GM18505 (cell line): ENCODE results near the gene SV2C.

Experiments used
- ATAC-seq: cut with Tn5 transposase; IDR thresholded peaks from one replicate; pipeline ENCODE4 v1.9.1; 2021; ENCODE audit not compliant: unreplicated experiment
- POLR2A ChIP-seq: IDR thresholded peaks from 4 replicates; pipeline ENCODE4 v1.6.1; 2011; ENCODE audit warnings: borderline replicate concordance; ENCODE audit not compliant: insufficient read depth, insufficient read length; ENCODE audit errors: extremely low read depth

The SV2C gene

GRCh38 chr5:76162335-76162734 lies 79.2 kb downstream of the SV2C start:
- no peak for TF ChIP-seq POLR2A
- ATAC-seq, result no peak

DNA sequence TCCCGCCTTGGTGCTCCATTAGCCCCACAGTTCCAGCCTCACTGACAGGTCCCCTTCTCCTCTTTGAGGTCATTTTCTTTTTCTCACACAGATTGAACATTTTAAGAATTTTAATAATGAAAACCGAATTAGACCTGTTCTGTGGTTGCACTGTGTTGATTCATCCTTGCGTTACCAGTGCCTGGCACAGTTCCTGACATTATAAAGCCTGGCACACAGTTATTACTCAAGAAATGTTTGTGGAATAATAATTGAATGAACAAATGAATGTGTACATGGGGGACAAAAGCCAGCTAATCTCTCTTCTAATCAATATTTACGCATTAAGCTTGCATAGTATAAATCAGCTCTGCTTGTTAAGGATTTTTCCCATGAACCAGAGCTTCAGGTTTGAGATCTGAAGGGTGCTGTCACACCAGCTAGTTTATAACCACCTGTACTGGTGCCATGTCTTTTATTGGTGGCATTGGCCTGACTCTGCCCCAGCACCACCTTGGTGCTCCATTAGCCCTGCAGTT lies 80.0 kb downstream of the SV2C start:
- no peak for TF ChIP-seq POLR2A
- ATAC-seq, result no peak

DNA sequence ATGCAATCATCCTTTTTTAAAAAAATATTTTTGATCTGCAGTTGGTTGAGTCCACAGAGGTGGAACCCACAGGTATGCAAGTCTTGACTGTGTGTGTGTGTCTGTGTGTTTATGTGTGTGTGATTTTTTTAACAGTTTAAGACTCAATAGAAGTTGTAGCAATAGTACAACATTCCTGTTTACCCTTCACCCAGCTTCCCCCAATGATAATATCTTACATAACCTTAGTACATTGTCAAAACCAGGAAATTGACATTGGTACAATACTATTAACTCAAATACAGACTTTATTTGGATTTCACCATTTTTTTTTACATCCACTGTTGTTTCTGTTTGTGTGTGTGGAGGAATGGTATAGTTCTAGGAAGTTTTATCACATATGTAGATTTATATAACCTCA lies 81.8 kb downstream of the SV2C start:
- ATAC-seq, result no peak
- no peak for TF ChIP-seq POLR2A

DNA sequence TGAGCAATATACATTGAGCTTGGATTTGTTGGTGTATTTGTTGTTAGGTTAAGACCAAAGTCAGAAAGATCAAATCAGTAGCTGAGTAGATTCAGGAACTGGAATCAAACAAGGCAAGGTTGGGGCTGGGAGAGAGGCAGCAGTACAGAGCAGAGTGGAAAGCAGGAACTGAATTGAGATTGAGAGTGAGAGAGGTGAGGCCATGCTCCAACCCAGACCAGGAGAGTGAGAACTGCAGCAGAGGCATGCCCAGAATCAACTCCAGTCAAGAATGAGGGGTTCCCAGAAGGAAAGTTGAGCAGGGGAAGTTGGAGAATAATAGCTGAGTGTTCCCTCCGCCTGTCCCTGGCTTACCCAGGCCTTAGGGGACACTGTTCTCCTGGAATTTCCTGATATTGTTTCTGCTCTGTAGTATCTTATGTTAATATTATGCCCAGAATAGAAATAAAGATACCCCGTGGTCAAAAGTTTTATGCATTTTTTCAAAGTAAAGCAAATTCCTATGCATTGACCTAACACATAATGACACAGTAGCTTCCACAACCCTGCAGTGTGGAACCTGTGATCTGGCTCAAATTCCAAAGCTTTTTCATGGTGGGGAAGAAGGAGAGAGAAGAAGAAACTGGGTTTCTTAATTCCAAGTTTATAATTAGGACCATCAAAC lies 82.7 kb downstream of the SV2C start:
- no peak for ATAC-seq
- TF ChIP-seq POLR2A, result no peak

- no peak for ATAC-seq
- TF ChIP-seq POLR2A, result no peak
Measured at GRCh38 chr5:76166886-76167576, 83.8 kb downstream of the SV2C start.

- ATAC-seq, result no peak
Measured at GRCh38 chr5:76169146-76169905, 86.1 kb downstream of the SV2C start.

DNA sequence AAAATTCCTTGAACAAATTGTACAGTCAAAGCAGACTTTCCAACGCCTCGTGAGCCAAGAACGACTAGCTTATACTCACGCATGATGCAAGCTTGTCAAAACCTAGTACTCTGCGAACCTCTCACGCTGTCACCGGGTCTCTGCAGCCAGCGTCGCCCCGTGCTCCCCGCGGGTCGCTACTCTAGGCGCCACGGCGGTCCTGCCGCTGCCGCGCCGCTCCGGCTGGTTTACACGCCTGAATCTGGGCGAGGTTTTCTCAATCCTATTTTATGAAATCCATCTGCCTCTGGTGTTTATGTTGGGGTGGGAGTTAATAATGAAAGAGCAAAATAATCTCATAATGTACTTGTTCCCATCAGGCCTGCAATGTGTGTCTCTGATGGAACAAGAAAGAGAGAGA lies 90.9 kb downstream of the SV2C start:
- no peak for ATAC-seq
- TF ChIP-seq POLR2A, result no peak

More at GRCh38 chr5:76169146-76169905, 86.1 kb downstream of the SV2C start:
- no peak for TF ChIP-seq POLR2A

DNA sequence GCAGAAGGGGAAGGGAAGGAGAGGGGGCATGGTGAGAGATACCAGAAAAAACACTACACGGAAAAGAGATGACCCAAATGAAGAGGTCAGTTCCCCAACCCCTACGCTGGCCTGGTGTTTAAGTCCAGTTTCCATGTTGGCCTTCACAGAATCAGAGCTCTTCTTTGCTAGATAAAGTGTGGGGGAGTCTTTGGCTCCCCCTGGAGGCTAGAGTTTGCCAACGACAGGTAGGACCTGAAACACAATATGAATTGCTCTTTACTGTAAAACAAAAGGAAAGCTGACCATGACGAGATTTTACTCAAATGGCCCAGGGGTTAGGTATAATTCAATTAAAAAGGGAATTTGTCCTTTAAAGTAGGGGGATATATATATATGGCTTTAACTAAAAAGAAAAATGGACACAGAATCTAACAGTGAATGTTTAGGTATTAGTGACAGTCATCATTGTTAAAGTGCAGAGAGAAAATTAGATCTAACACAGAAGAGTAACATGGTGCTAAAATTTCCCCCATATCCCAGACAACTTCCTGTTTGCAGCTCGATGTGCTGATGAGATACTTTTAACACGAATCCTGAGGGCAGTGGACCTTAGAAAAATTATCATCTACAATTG lies 92.0 kb downstream of the SV2C start:
- no peak for TF ChIP-seq POLR2A
- ATAC-seq, result no peak

DNA sequence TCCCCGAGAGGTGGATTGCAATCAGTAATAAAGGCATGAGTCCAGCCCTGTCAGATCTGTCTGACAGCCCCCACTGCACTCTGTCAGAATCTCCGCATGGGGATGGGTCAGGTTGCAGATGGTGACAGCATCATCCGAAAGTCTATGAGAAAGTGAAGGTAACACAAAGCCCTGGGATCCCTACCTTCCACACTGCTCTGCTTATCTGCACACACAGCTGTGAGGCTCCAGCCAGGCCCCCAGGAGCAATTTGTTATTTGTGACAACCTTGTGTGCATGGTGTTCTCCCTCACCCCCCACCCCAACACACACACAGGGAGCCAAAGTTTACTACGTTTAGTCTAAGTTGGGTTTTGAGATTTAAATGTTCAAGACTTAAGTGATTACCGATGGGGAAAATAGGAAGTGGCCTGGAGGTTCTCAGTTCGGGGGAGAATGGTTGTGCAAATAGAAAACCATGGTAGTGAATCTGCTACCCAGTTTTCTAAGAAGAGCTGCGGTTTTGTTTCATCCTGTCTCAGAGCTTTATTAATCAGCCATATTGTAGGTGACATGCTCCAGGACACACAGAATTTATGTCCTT lies 92.7 kb downstream of the SV2C start:
- peak; percentile 75 for ATAC-seq
- no peak for TF ChIP-seq POLR2A

- no peak for ATAC-seq
- no peak for TF ChIP-seq POLR2A
Measured at GRCh38 chr5:76177978-76178377, 94.8 kb downstream of the SV2C start.

DNA sequence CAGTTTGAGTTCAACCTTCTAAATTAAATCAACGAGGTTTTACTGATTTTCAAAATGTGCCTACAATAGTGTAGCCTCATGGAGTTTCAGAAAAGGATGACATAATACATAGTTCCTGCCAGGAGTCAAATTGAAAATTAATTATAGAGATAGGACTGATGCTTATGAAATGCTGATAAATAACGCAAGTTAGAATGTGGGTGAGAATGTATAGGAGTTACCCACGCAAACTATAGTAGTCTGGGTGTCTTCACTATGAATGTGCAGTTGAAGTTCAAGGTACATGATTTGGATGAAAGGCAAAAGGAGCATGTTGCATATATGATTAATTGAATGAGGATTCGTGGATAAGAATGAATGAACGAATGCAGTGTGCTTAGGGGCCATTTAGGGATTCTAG lies 95.7 kb downstream of the SV2C start:
- TF ChIP-seq POLR2A, result no peak
- no peak for ATAC-seq

DNA sequence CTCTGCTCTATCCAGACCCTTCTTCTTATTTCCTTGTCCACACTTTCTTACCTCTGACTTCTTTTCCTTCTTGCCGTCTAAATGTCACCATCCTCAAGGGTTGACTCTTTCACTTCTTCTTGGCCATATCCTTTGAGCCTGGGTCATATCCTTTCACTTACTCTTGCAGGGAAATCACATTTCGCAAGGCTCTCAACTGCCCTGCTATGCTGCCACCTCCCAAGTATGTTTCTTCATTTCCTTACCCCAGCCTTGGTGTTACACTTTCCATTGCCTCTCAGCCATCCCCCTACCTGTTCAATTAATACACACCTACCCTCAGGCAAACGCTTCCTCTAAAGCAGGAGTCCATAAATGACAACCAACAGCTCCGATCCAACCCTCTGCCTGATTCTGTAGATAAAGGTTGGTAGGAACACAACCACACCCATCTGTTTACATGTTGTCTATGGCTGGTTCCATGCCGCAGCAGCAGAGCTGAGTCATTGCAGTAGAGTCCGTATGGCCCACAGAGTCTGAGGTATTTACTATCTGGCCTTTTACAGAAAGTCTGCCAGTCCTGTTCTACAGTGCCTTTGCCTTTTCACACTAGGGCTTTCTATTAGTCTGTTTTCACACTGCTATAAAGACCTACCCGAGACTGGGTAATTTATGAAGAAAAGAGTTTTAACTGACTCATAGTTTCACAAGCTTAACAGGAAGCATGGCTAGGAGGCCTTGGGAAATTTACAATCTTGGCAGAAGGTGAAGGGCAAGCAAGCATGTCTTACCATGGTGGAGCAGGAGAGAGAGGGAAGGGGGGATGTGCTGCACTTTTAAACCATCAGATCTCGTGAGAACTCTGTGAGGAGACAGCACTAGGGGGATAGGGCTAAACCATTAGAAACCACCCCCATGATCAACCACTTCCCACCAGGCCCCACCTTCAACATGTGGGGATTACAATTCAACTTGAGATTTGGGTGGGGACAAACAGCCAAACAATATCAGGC lies 97.9 kb downstream of the SV2C start:
- TF ChIP-seq POLR2A, result no peak
- ATAC-seq, result no peak
